ENCODE data around the gene PI4K2B.
"Not testable (repeated sequence)": the region's sequence is repeated elsewhere in the genome, so short reads cannot be mapped to it uniquely, and the experiment has no call there.

Gene PI4K2B

DNA sequence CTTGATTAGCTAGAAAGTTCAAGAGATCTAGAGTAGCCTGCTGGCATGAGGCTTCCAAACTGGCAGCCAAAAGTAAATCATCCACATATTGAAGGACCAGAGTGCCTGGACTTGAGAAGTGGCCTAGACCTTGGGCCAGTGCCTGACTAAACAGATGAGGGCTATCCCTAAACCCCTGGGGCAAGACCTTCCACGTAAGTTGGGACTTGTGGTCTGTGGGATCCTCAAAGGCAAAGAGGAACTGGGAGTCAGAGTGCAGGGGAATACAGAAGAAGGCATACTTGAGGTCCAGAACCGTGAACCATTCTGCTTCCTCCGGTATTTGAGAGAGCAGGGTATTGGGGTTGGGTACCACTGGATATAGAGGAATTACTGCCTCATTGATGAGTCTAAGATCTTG, 8.4 kb downstream of the PI4K2B start:
- not testable (repeated sequence) for DNase-seq (ENCODE audit: low read depth in 2 of 2)

DNA sequence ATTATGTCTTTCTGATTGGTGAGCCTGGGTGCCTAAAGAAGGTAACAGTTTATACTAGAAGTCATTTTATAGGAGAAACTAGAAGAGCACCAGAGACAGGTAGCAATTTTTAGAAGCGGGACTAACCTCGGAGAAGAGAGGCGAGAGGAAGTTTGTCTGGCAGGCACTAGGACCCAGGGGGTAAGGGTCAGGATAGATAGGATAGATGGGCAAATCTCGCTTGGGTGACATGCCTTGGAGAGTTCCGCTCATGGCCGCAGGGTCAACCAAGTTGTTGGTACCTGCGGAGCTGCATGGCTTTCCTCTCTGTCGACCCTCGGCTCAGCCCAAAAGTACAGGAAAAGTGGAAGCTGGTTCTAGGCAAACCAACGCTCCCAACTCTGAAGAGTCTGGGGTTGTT, 11.3 kb downstream of the PI4K2B start:
- no peak for DNase-seq (ENCODE audit: low read depth in 2 of 2)

- no peak for DNase-seq (ENCODE audit: low read depth in 2 of 2)
These were observed 13.1 kb downstream of the PI4K2B start for GRCh38 chr4:25246680-25247611.

DNA sequence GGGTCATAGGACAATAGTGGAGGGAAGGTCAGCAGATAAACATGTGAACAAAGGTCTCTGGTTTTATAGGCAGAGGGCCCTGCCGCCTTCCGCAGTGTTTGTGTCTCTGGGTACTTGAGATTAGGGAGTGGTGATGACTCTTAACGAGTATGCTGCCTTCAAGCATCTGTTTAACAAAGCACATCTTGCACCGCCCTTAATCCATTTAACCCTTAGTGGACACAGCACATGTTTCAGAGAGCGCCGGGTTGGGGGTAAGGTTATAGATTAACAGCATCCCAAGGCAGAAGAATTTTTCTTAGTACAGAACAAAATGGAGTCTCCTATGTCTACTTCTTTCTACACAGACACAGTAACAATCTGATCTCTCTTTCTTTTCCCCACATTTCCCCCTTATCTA, 15.0 kb downstream of the PI4K2B start:
- not testable (repeated sequence) for DNase-seq (ENCODE audit: low read depth in 2 of 2)

DNA sequence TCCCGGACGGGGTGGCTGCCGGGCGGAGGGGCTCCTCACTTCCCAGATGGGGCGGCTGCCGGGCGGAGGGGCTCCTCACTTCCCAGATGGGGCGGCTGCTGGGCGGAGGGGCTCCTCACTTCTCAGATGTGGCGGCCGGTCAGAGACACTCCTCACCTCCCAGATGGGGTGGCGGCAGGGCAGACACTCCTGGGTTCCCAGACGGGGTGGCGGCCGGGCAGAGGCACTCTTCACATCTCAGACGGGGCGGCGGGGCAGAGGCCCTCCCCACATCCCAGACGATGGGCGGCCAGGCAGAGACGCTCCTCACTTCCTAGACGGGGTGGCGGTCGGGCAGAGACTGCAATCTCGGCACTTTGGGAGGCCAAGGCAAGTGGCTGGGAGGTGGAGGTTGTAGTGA, 15.7 kb downstream of the PI4K2B start:
- DNase-seq (ENCODE audit: low read depth in 2 of 2): not testable (repeated sequence)

- DNase-seq (ENCODE audit: low read depth in 2 of 2): no peak
These were observed 18.6 kb downstream of the PI4K2B start for GRCh38 chr4:25252230-25253070.

DNA sequence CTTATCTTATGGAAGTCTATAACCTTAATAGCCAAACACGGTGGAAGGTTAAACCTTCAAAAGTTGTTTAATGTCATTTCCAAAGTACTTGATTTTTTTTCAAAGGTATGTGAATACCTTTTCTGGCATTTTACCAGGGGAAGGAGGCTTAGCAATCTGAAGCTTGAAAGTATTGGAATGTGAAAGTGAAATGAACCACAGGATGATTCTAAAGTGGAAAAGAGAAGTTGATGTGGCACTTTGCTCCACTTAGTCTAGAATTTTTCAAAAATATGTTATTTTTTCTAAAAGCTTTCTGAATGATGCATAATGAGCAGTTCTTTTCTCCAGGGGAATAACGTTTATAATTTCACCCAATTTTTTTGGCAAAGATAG, 19.2 kb downstream of the PI4K2B start:
- DNase-seq (ENCODE audit: low read depth in 2 of 2): no peak

GRCh38 chr4:25253786-25254185, 20.0 kb downstream of the PI4K2B start:
- not testable (repeated sequence) for DNase-seq (ENCODE audit: low read depth in 2 of 2)

- DNase-seq (ENCODE audit: low read depth in 2 of 2): no peak
These were observed 25.2 kb downstream of the PI4K2B start for GRCh38 chr4:25258980-25259578.

DNA sequence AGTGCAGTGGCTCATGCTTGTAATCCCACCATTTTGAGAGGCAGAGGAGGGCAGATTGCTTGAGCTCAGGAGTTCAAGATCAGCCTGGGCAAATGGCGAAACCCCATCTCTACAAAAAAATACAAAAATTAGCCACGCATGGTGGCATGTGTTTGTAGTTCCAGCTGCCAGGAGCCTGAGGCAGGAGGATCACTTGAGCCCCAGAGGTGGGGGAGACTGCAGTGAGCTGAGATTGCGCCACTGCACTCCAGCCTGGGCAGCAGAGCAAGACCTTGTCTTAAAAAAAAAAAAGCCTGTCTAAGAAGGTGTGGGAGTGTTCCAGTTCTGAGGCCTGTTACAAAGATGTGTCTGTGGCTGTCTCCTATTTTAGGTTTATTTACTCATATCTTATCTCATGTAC, 38.0 kb downstream of the PI4K2B start:
- DNase-seq (ENCODE audit: low read depth in 2 of 2): no peak

- DNase-seq (ENCODE audit: low read depth in 2 of 2): no peak
These were observed 46.4 kb downstream of the PI4K2B start for GRCh38 chr4:25280210-25280609.

DNA sequence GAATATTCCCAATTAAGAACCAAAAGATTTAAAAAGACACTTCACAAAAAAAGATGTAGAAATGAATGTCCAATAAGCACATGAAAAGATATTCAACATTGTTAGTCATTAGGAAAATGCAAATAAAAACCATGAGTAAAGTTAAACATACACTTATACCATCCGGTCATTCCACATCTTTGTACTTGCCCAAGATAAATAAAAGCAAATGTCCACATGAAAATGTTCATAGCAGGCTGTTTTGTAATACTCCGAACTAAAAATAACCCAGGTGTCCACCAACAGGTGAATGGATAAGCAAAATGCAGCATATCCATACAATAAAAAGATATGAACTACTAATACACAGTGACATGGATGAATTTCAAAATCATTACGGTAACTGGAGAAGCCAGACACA, 50.1 kb downstream of the PI4K2B start:
- DNase-seq (ENCODE audit: low read depth in 2 of 2): no peak

DNA sequence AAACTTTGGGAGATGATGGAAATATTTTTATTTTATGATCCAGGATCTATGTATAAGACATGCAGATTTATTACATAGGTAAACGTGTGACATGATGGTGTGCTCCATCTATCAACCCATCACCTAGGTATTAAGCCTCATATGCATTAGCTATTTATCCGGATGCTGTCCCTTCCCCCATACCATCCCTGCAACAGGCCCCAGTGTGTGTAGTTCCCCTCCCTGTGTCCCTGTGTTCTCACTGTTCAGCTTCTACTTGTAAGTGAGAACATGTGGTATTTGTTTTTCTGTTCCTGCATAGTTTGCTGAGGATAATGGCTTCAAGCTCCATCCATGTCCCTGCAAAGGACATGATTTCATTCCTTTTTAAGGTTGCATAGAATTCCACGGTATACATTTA, 50.6 kb downstream of the PI4K2B start:
- DNase-seq (ENCODE audit: low read depth in 2 of 2): no peak

- DNase-seq (ENCODE audit: low read depth in 2 of 2): no peak
These were observed 56.7 kb downstream of the PI4K2B start for GRCh38 chr4:25290490-25291067.

DNA sequence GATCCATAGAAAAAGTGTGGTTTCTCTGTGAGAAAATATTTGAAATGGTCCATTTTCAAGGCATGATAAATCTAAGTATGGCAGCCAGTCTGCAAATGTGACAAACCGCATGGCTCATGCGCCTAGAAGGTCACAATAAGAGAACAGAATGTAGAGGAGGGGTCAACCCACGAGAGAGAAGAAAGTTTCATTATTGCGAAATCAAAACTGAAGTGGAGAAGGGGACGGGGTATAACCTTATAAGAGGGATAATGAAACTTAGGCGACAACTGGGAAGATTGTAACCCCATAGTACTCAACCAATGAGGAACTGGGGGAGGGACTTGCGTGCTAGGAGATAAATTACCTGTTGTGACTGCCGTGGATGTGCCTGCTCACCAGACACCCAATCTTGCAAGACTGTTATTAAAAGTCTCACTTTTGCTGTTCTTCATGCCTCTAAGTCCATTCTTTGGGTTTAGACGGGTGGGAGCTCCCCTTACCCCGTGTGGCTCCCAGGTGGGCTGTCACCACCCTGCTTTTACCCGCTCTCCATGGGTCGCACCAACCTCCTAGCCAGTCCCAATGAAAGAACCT, 57.4 kb downstream of the PI4K2B start:
- DNase-seq (ENCODE audit: low read depth in 2 of 2): no peak

DNA sequence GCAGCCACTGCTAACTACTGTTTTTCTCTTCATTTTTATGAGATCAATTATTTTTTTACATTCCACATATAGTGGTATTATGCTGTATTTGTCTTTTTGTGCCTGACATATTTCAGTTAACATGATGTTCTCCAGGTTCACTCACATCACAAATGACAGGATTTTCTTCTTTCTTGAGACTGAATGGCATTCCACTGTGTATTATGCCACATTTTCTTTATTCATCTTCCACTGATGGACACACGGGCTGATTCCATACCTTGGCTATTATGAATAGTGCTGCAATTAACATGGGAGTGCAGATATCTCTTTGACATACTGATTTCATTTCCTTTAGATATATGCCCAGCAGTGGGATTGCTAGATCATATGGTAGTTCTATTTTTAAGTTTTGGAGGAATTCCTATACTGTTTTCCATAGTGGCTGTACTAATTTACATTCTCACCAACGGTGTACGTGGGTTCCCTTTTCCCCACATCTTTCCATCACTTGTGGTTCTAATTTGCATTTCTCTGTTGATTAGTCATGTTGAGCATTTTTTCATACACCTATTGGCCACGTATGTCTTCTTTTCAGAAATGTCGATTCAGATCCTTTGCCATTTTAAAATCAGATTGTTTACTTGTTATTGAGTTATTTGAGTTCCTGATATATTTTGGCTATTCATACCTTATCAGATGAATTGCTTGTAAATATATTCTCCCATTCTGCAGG, 63.9 kb downstream of the PI4K2B start:
- no peak for DNase-seq (ENCODE audit: low read depth in 2 of 2)

DNA sequence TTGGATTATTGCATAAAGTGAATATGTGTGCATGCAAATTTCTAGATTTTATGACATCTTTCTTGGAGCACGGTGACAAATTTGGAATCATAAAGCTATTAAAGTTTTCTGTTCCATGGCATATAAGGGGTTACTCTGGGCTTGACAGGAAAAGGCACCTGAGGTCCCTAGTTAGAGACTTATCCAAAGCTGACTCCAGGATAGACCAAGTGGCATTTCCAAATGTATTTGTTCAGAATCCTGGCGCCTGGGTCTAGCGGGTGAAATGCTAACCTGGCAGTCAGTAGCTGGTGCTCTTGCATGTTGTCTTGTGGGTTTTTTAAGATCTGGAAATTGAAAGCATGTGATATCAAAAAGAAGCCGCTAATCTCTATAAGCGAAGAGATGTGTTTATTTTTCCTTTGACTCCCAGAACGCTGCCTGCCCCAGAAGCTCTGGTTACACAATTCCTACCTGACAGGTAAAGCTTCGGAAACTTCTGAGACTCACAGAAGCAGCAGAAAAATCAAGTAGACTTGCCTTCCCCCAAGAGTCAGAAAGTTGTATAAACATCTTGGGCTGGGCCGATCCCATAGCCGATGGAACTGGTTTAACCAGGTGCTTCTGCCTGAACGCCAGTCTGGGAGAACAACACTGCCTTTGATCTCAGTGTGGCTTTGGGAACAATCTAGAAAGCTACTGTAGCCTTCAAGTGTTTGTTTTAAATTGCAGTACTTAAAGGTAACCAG, 65.8 kb downstream of the PI4K2B start:
- DNase-seq (ENCODE audit: low read depth in 2 of 2): no peak

- DNase-seq (ENCODE audit: low read depth in 2 of 2): no peak
These were observed 67.6 kb downstream of the PI4K2B start for GRCh38 chr4:25301471-25301870.

DNA sequence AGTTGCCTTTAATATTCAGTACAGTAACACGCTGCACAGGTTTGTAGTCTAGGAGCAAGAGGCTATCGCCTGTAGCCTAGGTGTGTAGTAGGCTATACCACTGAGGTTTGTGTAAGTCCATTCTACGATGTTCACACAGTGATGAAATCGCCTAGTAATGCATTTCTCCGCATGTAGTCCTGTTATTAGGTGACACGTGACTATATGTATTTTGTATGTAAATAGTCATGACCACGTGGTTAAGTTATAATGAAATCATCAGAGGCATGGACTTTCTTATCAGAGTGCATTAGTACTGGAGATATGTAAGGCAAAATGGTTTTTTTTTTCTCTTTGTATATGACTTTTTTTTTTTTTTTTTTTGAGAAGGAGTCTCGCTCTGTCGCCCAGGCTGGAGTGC, 68.8 kb downstream of the PI4K2B start:
- DNase-seq (ENCODE audit: low read depth in 2 of 2): no peak

DNA sequence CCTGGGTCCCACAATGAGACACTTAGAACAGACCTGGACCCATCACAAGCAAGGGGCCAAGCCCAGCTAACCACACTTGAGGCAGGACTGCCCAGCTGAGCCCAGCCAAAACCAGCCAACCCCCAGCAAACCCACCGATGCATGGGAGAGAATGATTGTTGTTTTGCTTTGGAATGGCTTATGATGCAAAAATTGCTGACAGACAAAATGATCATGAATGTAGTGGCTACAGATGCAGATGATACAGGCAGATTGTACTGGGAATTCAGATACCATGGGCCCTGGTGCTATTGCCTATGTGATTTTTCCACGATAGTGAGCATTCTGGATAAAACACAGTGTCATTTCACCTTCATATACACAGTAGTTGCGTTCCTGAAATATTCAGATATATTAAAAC, 69.7 kb downstream of the PI4K2B start:
- DNase-seq (ENCODE audit: low read depth in 2 of 2): no peak

Data from stimulated activated CD4-positive, alpha-beta T cell treated with anti-CD3 and anti-CD28 coated beads, Interleukin-15, amount 100 ng/mL, for 48 hours (primary cell).